GM21529 (cell line): ENCODE measurements around the gene NDUFA11.

Source experiments
- ATAC-seq: cut with Tn5 transposase; IDR thresholded peaks from one replicate; pipeline ENCODE4 v1.9.1; 2021; ENCODE audit not compliant: unreplicated experiment

Gene NDUFA11

DNA sequence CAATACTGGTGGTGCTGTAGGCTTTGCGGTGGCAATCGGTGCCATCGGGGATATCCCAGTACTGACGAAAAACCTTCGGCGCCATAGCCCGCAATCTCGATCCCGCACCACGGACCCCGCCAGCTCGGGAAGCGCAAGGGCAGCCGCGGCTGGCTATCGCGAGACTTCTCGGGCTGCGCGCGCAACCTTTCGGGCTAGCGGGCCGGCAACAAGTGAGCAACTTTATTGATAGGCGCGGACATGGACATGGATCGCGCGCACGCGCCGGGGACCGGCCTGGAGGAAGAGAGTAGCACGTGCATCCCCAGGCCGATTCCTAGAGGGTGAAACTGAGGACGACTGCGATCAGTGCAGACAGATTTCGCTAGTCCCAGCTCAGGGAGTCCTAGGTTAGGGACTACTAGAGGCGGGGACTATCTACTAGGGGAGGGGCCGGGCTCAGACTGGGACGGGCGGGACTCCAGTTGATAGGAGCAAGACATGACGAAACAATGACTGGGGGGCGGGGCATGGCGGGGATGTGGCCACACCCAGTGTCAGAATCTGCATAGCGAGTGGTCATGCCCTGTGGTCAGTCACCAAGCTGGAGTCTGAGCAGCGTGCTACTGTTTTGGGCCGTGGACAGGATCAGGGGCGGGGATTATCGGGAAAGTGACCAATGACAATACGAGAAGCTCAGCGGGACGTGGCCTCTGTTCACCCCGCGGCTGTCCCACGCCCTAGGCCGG, at the start of gene NDUFA11:
Gene NDUFA11 (minus strand): TSS at position 167 of the 728 bp plus-strand sequence. CDS start 82 bp downstream, at position 85.
- ATAC-seq = peak; percentile 38

DNA sequence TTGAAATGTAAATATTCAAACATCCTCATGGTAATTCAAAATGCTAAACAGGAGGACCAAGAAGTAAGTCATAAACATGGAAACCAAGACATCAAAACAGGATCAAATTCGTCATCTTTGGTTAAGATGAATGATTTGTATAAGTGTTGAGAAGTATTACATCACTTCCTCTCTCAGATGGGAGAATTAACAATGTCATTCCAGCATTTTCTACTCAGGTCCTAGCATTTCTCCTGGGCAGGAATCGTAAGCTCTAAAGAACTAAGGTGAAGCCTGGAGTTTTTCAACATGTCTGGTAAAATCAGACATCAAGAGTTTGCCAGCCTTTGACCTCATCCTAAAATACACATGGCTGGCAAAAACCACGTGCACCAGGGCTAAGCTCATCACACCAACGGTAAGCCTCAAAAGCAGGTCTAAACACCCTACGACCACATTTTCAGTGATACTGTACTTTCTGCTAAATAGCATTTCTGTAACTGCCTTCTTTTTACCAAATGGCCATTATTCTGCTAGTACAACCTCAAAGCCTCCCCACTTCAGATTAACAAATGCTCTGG, 49.5 kb upstream of the NDUFA11 start:
- ATAC-seq = no peak

DNA sequence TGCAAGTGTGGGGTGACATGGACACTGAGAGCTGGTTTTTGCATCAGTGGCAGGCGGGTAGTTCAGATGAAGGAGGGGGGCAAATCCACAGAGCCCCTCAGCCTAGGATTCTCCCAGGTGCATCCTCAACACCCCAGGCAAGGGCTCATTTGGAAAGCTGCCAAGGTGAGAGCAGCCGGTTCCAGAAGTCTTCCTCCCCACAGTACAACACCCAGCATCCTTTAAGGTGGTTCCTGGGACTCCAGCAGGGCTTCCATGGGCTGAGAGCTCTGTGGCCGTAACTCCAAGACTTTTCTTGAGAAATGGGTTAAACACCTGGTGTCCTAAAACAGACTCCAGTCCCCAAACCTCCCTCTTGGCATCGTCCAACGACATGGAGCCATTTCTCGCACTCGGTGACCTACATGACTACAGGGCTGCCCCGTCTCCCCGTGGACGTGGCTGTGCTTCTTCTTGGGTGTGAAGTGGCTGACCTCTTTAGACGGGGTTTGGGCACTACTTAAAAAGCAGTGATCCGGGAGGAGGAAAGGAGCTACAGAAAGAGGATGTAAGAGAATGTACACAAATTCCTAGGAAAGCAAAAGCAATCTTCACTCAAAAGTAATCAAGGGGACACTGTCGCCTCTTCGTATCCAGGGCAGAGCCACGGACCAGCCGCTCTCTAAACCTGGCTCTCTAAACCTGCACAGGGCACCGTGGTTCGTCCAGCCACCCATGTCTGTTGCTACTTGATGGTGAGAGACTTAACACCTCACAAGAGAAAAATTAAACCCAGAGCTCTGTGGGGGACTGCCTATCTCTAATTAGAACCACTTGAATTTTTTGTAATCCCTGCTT, 48.8 kb upstream of the NDUFA11 start:
- ATAC-seq = no peak

DNA sequence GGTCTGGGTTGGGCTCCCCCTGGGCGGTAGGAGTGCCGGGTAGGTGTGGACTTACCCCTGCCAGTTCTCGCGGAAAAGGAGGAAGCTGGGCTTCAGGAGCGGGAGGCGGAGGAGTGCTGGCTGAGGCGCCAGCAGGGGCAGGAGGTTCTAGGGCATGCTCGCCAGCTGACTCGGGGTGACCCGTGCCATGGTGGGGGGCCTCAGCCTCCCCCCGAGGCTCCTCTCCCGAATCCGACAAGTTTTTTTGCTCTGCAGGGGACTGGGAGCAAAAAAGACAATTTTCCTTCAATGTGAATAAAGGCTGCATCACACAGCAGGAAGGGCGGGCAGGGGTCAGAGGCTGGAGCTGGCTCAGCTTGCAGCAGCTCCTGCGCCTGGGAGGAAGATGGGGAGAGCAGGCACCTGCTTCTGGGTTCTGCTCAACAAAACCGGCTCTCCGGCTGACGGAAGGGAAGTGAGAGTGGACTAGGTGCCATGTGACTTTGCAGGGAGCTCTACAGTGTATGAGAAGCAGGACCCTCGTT, 47.8 kb upstream of the NDUFA11 start:
- no peak for ATAC-seq

DNA sequence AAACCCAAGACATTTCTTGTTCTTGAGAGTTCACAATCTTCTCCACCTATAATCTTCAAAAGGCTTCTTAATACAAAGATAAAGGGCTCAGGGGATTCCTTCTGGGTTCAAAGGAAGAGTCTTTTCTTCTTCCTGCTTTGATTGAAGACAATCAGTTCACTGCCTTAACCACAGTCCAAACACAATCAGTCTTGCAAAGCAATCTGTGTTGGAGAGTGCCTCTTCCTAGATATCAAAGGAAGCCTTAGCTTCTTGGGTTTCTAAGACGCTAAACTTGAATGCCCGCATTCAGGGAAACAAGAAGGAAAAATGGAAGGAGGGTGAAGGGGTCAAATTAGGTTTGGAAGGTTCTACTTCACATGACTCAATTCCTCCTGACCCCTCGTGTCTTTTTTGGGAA, 47.2 kb upstream of the NDUFA11 start:
- ATAC-seq = no peak

DNA sequence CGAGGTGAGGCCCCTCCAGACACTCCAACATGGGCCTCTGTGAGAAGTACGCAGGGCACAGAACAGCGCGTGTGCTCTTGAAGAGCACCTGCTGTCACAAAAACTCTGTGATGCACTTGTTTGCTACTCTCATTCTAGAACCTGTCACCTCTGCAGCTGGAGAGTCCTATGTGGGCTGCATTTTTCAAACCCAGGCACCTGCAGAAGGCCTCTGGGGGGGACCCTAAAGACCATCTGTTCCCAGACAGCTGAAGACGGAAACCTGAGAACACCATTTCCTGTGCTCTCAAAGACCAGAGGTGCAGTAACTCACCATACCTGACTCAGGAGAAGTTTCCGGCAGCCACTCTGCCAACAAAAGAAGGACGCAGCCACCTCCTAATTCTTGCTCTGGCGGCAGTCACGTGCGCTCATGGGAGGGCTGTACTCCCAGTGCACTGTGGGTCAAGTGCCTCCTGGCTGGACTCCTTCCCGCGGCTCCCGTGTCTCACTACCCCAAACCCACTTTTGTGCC, 46.3 kb upstream of the NDUFA11 start:
- ATAC-seq = no peak

DNA sequence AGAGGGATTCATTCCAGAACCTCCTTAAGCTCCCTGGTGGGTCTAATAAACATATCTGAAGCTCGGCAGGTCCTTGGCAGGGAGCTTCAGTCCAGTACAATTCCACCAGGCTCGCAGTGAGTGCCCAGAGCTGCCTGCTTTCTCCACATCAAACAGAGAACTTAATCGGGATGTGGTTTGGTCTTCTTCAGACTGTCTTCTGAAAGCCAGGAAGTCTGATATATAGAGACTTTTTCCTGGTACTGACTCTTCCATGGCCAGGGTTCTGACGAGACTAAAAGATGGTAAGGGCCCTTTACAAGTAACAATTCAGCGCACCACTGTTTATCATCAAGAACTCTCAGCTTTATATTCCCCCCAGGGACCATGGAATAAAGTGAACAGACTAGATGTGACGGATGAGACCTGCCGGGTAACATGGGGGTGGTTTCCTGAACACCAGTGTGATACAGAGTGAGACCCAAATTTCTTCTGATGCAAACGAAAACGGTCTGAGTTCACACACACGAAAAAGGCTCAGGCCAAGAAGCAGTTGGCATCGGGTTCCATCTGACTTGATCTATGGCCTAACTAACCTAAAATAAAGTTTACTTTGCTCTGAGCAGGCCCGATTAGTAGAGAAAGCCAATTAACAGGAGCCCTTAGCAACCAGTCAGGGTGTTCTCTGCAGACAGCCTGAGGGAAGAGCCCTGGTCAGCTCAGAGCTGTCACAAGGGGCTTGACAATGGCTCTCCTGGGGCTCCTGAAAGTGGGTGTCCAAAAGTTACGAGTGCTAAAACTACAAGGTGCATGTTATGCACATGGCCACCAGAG, 45.4 kb upstream of the NDUFA11 start:
- no peak for ATAC-seq

DNA sequence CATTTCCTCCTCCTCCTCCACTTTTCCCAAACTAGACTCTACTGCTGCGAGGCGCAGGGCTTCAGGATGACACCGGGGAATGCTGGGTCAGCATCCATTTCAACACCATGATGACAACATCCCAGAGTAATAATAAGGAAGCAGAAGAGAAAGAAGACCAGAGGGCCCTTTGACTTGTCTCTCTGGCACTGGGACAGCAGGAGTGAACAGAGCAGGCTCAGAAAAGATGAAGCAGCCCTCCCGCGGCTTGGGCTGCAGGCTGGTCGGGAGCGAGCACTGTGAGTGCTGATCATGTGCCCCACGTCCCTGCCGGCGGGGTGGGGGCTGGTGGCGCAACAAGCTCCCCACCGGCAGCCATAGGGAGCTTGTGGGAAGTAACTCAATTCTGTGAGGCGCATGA, 43.8 kb upstream of the NDUFA11 start:
- no peak for ATAC-seq

DNA sequence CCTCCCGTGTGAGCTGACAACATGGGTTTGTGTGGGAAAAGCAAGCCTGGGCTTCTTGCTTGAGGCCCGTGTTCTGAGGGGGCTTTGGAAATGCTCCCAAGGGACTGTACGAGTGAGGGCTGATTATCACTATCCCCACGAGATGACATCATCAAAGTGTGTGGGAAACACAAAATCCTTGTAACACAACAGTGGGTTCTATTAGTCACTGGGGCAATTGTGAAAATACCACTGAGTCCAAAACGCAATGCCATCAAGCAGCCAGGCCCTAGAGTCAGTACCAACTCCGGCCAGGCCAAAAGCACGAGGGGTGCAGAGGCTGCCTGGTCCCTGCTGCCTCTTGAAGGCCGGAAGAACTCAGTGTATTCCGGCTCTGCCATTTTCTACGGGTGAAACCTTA, 40.0 kb upstream of the NDUFA11 start:
- no peak for ATAC-seq

DNA sequence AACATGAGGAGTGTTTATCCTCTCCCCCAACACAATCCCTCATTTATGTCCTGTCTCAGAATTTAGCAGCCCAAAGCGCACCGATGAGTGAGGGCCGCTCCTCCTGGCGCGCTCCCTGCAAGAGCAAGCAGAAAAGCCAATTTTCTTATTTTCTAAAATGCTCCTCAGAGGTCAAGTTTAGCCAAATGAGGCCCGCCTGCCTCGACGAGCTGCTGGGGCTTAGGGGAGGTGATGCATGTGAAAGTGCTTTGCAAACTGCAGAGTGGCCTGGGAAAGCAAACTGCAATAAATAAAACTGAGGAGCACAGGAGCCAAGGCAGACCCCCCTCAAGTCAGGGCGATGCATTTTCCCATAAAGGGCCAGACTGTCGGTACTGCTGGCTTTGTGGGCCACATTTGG, 39.5 kb upstream of the NDUFA11 start:
- ATAC-seq = no peak

DNA sequence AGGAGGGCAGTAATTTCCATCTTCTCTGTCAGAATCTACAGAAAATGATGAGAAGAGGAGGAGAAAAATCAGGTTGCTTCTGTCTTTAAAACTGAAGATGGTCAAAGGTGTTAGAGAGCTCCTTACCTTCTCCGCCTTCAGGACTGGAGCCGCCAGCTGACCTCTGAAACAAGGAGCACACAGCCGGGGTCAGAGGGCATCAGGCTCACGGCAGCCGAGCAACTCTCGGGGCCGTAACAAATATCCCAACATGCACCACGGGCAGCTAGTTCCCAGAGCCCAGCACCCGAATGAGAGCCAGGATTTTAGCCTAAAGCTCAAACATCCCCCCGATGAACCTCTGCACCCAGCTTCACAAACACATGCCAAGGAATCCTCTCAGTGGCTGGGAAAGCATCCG, 38.1 kb upstream of the NDUFA11 start:
- ATAC-seq = no peak

DNA sequence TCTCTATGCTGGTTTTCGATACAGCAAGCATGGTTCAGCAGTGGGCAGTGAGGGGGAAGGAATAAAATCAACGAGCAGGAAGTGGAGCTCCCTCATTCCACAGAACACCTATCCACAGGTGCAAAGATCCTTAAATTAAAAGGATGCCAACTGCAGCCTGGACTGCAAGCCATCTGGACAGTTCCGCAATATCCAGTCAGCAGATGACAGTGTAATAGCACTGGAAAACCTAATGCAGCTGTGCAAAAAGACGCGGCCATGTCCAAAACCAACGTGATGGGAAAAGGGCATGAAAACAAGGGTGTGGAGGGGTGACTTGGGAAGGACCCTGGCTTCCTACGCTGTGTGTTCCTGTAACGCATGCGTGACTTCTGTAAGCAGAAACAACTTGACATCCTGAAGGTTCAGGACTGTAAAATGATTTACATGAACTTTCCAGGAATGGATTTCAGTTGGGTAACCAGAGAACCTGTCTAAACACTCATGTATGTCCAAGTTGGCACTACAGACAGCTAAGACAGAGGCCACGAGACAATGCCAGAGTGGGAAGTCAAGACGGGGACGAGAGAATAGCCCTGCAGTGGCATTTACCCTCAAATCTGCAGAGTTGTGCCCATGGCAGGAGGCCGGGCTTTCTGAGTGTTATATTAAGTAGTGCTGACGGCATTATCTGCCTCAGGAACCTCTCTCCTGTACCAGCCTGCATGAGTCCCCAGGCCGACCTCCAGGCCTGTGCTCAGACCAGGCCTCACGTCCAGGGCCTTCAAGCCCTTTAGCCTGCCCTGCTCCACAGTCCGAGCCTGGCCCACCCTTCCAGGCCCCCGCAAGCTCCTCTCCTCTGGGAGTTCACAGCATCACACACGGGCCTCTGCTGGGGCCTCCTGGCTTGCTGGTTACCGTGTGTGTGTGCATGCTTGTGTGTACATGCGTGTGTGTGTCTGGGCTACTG, 36.9 kb upstream of the NDUFA11 start:
- no peak for ATAC-seq

DNA sequence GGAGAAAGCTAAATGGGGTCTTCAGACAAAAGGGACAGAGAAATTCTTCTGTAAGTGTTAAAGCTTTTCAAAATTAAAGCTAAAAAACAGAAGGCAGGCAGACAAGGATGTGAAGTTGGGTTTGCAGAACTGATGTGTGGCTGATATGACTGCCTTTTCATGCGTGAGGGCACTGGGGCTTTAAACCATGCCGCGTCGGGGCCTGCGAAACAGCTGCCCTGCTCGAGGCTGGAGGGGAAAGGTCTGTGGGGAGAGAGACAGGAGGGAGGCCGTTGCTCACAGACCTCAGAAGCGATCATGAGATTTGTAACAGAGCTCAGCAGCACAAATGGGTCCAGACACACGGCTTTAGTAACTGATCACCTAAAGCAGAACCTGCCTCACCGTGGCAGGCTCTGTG, 34.0 kb upstream of the NDUFA11 start:
- ATAC-seq = no peak

DNA sequence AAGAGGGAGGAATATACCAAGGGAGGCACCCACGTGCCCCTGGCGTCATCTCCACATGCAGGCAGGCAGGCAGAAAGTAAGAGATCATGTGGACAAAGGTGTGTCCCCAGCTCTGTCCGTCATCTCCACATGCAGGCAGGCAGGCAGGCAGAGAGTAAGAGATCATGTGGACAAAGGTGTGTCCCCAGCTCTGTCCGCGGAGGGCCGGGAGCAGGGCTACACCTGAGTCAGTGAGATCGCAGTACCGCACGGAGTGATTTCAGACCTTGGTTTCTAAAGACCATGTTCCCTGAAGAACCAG, 32.7 kb upstream of the NDUFA11 start:
- ATAC-seq = no peak

DNA sequence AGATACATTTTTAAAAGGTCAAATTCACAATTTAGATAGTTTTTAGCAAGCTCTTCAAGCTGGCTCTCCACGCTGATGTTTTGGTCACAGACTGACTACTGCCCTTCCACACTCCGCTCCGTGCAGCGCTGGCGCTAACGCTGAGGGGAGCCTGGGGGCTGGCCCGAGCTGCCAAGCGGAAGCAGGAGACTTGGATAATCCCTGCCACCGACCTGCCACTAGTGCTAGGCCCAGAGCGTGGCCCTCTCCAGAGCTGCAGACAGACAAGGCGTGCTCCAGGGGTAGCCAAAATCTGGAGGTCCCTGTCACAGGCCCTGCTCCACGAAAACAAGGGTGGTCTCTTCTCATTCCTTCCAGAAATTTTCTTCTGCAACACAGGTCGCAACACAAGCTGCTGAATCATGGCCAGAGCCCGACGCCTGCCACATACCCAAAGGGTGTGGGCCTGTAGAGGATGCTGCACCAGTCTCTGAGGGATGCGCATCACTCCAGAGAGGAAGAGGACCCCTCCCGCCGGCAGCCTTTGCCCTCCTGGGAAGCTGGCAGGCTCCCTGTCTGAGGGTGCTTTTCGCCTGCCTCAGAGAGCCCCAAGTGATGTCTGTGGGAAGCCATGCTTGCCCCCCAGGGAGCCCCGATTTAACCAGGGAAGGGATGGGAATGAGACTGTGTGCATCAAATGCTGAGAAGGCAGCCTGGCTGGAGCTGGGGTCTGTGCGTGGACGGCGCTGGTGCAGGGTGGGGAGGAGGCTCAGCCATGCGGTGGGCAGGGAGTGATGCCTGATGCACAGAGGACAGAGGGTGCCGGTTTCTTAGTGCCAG, 32.1 kb upstream of the NDUFA11 start:
- no peak for ATAC-seq

DNA sequence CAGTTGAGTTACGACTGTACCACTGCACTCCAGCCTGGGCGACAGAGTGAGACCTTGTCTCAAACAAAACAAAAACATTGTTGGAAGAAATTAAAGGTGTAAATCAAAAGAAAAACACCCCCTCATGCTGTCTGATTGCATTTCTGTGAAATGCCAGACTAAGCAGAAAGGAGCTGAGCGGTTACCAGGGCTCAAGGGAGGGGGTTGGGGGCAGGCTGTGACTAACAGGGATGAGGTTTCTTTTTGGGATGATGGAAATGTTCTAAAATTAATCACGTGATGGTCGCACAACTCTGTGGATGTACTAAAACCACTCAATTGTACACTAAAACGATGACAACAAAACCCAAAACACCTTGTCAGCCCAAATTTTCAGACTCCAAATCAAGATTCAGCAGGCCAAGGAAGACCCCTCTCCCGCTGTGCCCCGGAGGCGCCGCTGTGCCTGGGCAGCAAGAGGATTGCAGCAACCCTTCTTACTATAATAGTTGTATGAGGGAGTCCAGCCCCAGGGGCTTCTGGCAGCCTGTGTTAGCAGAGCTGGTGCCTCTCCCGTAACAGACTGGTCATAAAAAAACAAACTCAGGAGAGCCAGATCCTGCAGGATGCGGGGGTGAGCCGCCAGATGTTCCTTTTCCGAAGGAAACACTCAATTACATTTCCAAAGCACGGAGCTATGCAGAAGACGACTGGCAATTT, 31.3 kb upstream of the NDUFA11 start:
- ATAC-seq = no peak

DNA sequence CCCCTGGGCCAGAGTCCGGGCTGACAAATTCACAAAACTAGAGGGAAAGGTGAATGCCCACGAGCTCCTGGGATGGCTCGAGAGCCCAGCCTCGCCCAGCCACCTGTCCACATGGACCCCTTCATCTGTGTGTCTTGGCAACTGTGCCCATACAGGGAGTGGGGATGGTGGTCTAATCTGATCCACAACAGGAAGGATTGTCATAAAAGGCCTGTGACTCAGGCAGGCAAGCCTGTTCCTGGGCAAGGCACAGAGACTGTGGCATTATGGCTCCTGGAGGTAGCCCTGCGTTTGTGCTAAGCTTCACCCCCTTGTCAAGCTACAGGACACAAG, 30.4 kb upstream of the NDUFA11 start:
- no peak for ATAC-seq

DNA sequence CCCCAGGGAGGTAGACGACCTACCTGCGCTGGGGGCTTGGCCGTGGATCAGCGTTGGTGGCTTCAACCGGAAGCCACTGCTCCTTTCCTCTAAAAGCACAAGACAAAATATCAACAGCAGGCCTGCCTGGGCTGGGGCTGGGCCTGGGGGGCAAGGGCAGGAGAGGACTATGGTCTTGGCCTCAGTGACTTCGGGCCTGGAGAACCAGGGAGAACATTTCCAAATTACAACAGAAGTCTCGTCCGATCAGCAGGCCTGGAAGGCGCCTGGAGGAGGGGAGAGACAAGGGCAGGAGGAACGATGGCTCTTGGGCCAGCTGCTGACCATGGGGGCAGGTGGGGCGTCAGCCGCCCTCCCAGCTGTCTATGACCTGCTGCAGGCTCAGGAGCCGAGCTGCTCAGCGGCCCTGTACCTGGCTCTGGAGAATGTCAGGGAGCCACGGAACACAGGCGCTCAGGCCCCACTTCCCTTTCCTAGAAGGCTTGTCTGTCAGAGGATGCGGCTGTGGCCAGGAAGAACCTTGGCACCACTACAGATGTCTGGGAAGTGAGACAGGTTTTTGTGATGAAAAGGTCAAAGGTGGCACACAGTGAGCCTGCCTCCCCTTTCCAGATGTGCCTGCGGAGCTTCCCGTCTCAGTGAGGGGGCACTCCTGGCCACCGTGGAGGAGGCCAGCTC, 29.9 kb upstream of the NDUFA11 start:
- no peak for ATAC-seq
